ENCODE data around the gene MAGI1.

DNA sequence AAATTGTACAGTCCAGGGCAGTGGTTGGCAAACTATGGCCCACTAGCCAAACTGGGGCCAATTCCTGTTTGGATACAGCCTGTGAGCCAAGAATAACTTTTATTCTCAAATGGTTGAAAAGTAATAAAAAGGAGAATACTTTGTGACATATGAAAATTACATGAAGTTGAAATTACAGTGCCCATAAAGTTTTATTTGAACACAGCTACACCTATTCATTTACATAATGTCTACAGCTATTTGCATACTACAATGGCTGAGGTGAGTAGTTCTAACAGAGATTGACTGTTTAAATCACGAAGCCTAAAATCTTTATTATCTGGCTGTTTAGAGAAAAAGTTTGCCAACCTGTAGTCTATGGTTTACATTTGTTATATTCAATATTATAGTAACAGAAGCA is 600.1 kb downstream of the MAGI1 start:
- TF ChIP-seq, protein P1, sequence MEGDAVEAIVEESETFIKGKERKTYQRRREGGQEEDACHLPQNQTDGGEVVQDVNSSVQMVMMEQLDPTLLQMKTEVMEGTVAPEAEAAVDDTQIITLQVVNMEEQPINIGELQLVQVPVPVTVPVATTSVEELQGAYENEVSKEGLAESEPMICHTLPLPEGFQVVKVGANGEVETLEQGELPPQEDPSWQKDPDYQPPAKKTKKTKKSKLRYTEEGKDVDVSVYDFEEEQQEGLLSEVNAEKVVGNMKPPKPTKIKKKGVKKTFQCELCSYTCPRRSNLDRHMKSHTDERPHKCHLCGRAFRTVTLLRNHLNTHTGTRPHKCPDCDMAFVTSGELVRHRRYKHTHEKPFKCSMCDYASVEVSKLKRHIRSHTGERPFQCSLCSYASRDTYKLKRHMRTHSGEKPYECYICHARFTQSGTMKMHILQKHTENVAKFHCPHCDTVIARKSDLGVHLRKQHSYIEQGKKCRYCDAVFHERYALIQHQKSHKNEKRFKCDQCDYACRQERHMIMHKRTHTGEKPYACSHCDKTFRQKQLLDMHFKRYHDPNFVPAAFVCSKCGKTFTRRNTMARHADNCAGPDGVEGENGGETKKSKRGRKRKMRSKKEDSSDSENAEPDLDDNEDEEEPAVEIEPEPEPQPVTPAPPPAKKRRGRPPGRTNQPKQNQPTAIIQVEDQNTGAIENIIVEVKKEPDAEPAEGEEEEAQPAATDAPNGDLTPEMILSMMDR (IDR thresholded peaks at IDR 0.05) = no peak
- TF ChIP-seq POLR2AphosphoS5 (IDR thresholded peaks at IDR 0.05) (no peak), POLR2A (IDR thresholded peaks at IDR 0.05) (no peak)

Data from breast epithelium (tissue), 3 donors.